Measurements from ENCODE around the gene RAB28.

RAB28 gene

GRCh38 chr4:13347517-13348125, 136.5 kb downstream of the RAB28 start:
- Histone ChIP-seq H3K27ac (ENCODE audit: low read depth, low read length) (no peak overlapping the region), H3K9ac (ENCODE audit: low read length) (no peak overlapping the region), H3K27me3 (ENCODE audit: control insufficient read depth, insufficient read depth, low read length) (no peaks in the 10 kb centered on the region), H3K4me1 (ENCODE audit: control insufficient read depth, insufficient read depth, low read length) (no peaks in the 10 kb centered on the region), H3K4me3 (ENCODE audit: low read length) (no peak overlapping the region), H3K36me3 (ENCODE audit: control insufficient read depth, insufficient read depth, low read length) (no peaks in the 10 kb centered on the region)

DNA sequence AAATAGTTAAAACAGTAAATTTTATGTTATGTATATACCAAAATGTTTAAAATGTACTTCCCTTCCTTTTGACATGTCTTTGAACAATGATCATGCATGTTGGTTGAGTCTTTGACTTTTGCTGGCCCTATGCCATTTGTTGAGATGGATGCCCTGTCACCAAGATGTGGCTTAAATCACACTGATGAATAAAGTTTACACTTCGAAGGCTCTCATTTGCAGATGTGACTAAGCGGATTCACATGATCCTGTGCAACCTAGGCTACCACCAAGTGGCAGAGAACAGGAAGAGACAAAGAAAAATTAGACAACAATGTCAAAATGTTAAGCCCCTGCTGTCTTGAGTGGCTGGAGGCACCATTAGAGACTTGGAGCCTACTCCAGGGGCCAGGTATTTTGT, 139.9 kb downstream of the RAB28 start:
- H3K9ac ChIP-seq (ENCODE audit: low read length): no peak overlapping the region
- H3K4me1 ChIP-seq (ENCODE audit: control insufficient read depth, insufficient read depth, low read length): no peaks in the 10 kb centered on the region
- H3K27ac ChIP-seq (ENCODE audit: low read depth, low read length): no peak overlapping the region
- no peaks in the 10 kb centered on the region for H3K36me3 ChIP-seq (ENCODE audit: control insufficient read depth, insufficient read depth, low read length)
- H3K27me3 ChIP-seq (ENCODE audit: control insufficient read depth, insufficient read depth, low read length): no peaks in the 10 kb centered on the region
- no peak overlapping the region for H3K4me3 ChIP-seq (ENCODE audit: low read length)

DNA sequence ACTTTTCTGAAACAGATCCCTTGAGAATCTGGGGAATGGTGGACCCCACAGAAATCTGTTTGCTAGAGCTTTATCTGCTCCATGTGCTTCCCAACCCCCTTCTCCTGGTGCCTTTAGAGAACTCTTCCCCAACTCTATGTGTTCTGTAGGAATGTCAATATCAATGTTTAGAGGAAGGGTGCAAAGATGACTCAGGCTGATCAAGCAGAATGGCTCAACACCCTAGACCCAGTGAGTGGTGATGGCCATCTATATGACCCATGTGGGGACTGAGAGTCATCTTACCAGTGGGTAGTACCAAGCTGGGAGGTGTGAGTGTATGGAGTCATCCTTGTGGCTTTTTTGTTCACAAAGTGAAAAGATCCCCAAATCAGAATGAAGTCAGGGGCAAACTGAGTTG, 143.5 kb downstream of the RAB28 start:
- Histone ChIP-seq H3K36me3 (ENCODE audit: control insufficient read depth, insufficient read depth, low read length) (no peaks in the 10 kb centered on the region), H3K27ac (ENCODE audit: low read depth, low read length) (no peak overlapping the region), H3K4me3 (ENCODE audit: low read length) (no peak overlapping the region), H3K4me1 (ENCODE audit: control insufficient read depth, insufficient read depth, low read length) (no peaks in the 10 kb centered on the region), H3K27me3 (ENCODE audit: control insufficient read depth, insufficient read depth, low read length) (no peaks in the 10 kb centered on the region), H3K9ac (ENCODE audit: low read length) (no peak overlapping the region)

DNA sequence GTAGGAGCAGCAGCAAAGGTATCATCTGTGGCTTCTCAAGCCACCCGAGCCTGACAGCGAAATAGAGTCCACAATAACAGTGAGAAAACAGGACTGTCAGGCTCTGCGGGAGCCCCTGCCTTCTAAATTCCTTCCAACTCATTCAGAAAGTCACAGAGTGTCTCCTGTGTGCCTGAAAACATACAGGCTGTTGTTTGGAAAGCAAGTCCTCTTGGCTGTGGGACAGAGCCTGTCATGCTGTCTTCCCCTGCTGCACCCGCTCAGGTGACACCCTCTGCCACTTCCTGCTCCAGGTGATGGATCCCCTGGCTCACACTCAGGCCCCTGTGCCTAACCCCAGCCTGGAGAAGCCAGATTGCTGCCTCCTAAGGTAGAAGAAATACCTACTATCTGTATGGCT, 152.3 kb downstream of the RAB28 start:
- Histone ChIP-seq H3K27ac (ENCODE audit: low read depth, low read length) (no peak overlapping the region), H3K4me3 (ENCODE audit: low read length) (no peak overlapping the region), H3K4me1 (ENCODE audit: control insufficient read depth, insufficient read depth, low read length) (peaks cover 5% of the 10 kb centered on the region), H3K27me3 (ENCODE audit: control insufficient read depth, insufficient read depth, low read length) (no peaks in the 10 kb centered on the region), H3K36me3 (ENCODE audit: control insufficient read depth, insufficient read depth, low read length) (no peaks in the 10 kb centered on the region), H3K9ac (ENCODE audit: low read length) (no peak overlapping the region)

- Histone ChIP-seq H3K4me3 (ENCODE audit: low read length) (no peak overlapping the region), H3K27ac (ENCODE audit: low read depth, low read length) (no peak overlapping the region), H3K4me1 (ENCODE audit: control insufficient read depth, insufficient read depth, low read length) (peaks cover 5% of the 10 kb centered on the region), H3K36me3 (ENCODE audit: control insufficient read depth, insufficient read depth, low read length) (no peaks in the 10 kb centered on the region), H3K9ac (ENCODE audit: low read length) (no peak overlapping the region), H3K27me3 (ENCODE audit: control insufficient read depth, insufficient read depth, low read length) (no peaks in the 10 kb centered on the region)
Measured at GRCh38 chr4:13329963-13330362, 154.2 kb downstream of the RAB28 start.

DNA sequence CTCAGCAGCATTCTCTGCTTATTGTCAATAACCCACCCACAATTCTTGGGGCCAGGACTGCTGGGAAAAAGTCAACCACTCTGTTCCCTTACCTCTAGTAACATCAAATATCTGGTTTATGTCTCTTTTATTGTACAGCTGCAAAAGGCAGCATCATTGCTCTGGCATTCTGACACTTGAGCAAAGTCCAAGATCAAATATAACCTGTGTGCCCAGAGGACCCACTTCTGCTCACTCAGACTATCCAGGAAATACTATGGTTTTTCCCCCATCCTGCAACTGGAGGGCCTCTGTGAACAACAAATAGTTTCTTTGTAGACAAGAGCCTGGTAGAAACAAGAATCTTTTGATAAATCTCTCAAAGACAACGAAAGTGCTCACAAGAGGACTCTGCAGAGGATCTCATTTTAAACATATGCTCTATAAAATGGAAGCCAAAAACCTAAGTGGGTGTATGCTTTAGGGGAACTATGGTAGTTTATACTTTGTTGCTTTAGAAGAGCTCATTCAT, 154.7 kb downstream of the RAB28 start:
- H3K9ac ChIP-seq (ENCODE audit: low read length): no peak overlapping the region

GRCh38 chr4:13328591-13328990, 155.5 kb downstream of the RAB28 start:
- Histone ChIP-seq H3K27me3 (ENCODE audit: control insufficient read depth, insufficient read depth, low read length) (no peaks in the 10 kb centered on the region), H3K4me1 (ENCODE audit: control insufficient read depth, insufficient read depth, low read length) (peaks cover 5% of the 10 kb centered on the region), H3K9ac (ENCODE audit: low read length) (no peak overlapping the region), H3K4me3 (ENCODE audit: low read length) (no peak overlapping the region), H3K36me3 (ENCODE audit: control insufficient read depth, insufficient read depth, low read length) (no peaks in the 10 kb centered on the region), H3K27ac (ENCODE audit: low read depth, low read length) (no peak overlapping the region)

More for the DNA sequence above, 154.7 kb downstream of the RAB28 start:
- no peaks in the 10 kb centered on the region for H3K27me3 ChIP-seq (ENCODE audit: control insufficient read depth, insufficient read depth, low read length)
- no peaks in the 10 kb centered on the region for H3K36me3 ChIP-seq (ENCODE audit: control insufficient read depth, insufficient read depth, low read length)
- H3K27ac ChIP-seq (ENCODE audit: low read depth, low read length): no peak overlapping the region
- peaks cover 5% of the 10 kb centered on the region for H3K4me1 ChIP-seq (ENCODE audit: control insufficient read depth, insufficient read depth, low read length)
- H3K4me3 ChIP-seq (ENCODE audit: low read length): no peak overlapping the region

- H3K27me3 ChIP-seq (ENCODE audit: control insufficient read depth, insufficient read depth, low read length): no peaks in the 10 kb centered on the region
- H3K27ac ChIP-seq (ENCODE audit: low read depth, low read length): no peak overlapping the region
- H3K4me3 ChIP-seq (ENCODE audit: low read length): no peak overlapping the region
- H3K4me1 ChIP-seq (ENCODE audit: control insufficient read depth, insufficient read depth, low read length): peaks cover 5% of the 10 kb centered on the region
- H3K9ac ChIP-seq (ENCODE audit: low read length): no peak overlapping the region
- H3K36me3 ChIP-seq (ENCODE audit: control insufficient read depth, insufficient read depth, low read length): no peaks in the 10 kb centered on the region
Measured at GRCh38 chr4:13327991-13328390, 156.1 kb downstream of the RAB28 start.

- H3K4me3 ChIP-seq (ENCODE audit: low read length): no peak overlapping the region
- no peaks in the 10 kb centered on the region for H3K27me3 ChIP-seq (ENCODE audit: control insufficient read depth, insufficient read depth, low read length)
- H3K27ac ChIP-seq (ENCODE audit: low read depth, low read length): no peak overlapping the region
- no peaks in the 10 kb centered on the region for H3K36me3 ChIP-seq (ENCODE audit: control insufficient read depth, insufficient read depth, low read length)
- H3K4me1 ChIP-seq (ENCODE audit: control insufficient read depth, insufficient read depth, low read length): peaks cover 5% of the 10 kb centered on the region
- H3K9ac ChIP-seq (ENCODE audit: low read length): no peak overlapping the region
Measured at GRCh38 chr4:13325744-13326143, 158.4 kb downstream of the RAB28 start.

- no peaks in the 10 kb centered on the region for H3K36me3 ChIP-seq (ENCODE audit: control insufficient read depth, insufficient read depth, low read length)
- H3K4me3 ChIP-seq (ENCODE audit: low read length): no peak overlapping the region
- no peak overlapping the region for H3K27ac ChIP-seq (ENCODE audit: low read depth, low read length)
- no peak overlapping the region for H3K9ac ChIP-seq (ENCODE audit: low read length)
- no peaks in the 10 kb centered on the region for H3K4me1 ChIP-seq (ENCODE audit: control insufficient read depth, insufficient read depth, low read length)
- no peaks in the 10 kb centered on the region for H3K27me3 ChIP-seq (ENCODE audit: control insufficient read depth, insufficient read depth, low read length)
Measured at GRCh38 chr4:13323921-13324320, 160.2 kb downstream of the RAB28 start.

DNA sequence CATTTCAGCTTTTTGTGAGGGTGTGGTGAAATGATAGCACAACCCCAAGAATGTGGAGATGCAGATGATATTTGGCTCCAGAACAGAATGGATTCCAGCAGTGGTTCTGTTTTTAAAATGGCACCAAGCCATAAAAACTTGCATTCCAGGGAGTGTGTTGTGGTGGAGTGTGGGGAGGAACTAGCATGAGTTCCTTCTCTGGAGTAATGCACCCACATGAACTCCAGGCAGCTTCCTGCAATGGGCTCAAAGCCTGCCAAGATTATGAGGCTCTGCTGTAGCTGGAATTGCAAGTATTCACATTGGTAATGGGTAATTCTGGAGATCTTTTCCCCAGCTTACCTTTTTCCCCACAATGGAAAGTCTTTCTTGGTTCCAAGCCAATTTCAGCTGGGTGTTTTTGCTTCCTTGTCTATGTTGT, 161.4 kb downstream of the RAB28 start:
- H3K4me1 ChIP-seq (ENCODE audit: control insufficient read depth, insufficient read depth, low read length): no peaks in the 10 kb centered on the region
- no peaks in the 10 kb centered on the region for H3K36me3 ChIP-seq (ENCODE audit: control insufficient read depth, insufficient read depth, low read length)
- no peak overlapping the region for H3K9ac ChIP-seq (ENCODE audit: low read length)
- no peak overlapping the region for H3K27ac ChIP-seq (ENCODE audit: low read depth, low read length)
- no peak overlapping the region for H3K4me3 ChIP-seq (ENCODE audit: low read length)
- no peaks in the 10 kb centered on the region for H3K27me3 ChIP-seq (ENCODE audit: control insufficient read depth, insufficient read depth, low read length)

Data from rectal smooth muscle tissue (tissue), 1 donor.